Epithelial cell of proximal tubule (primary cell): ENCODE results near the gene NCAPD3. TPM values are rescaled to one million over a fixed set of nuclear protein-coding genes. Genes with fewer than 3 reads are reported as not detected.
A peak's percentile ranks its signal among the peaks of the same experiment; 100 is the strongest.

Experiments used
- DNase-seq: peaks from one replicate; pipeline ENCODE4 v3.0.0-alpha.2; 2011; ENCODE audit warnings: low read depth
- H3K4me3 ChIP-seq: 2 replicates; pipeline ENCODE4 v1.5.1; 2011; ENCODE audit warnings: low read depth, mild to moderate bottlenecking, low read length
- CTCF ChIP-seq: conservative IDR thresholded peaks from 2 replicates; pipeline ENCODE4 v1.5.1; 2012; ENCODE audit warnings: low read depth, mild to moderate bottlenecking, low read length
- total RNA-seq: library from RNA; depleted of rRNA; stranded (reverse); fragments of >200 nt; gene quantifications from 2 replicates; pipeline ENCODE4 v1.2.3, GENCODE V29; 2015

NCAPD3 gene
- total RNA-seq = 16.2 and 27.9 TPM in 2 replicates

GRCh38 chr11:134223836-134224709, at the start of gene NCAPD3, which contains the start of gene VPS26B:
NCAPD3 (minus strand) TSS chr11:134223967; CDS start chr11:134223926, 41 bp downstream.
VPS26B (plus strand) TSS chr11:134224671; CDS start chr11:134225123, 452 bp downstream.
- H3K4me3 ChIP-seq = peak within 1 kb of the TSS; percentile 64
- peak; percentile 61 for DNase-seq
- TF ChIP-seq CTCF = no peak

GRCh38 chr11:134273317-134273712, 49.5 kb upstream of the NCAPD3 start:
- no peak for DNase-seq
- TF ChIP-seq CTCF = no peak
- no peak overlapping the region for H3K4me3 ChIP-seq

- no peak for TF ChIP-seq CTCF
- H3K4me3 ChIP-seq = no peak overlapping the region
- no peak for DNase-seq
These were observed 48.9 kb upstream of the NCAPD3 start for GRCh38 chr11:134272381-134273316.

GRCh38 chr11:134271978-134272377, 48.2 kb upstream of the NCAPD3 start:
- no peak for TF ChIP-seq CTCF
- H3K4me3 ChIP-seq = no peak overlapping the region
- DNase-seq = no peak

GRCh38 chr11:134270250-134270714, 46.5 kb upstream of the NCAPD3 start:
- no peak overlapping the region for H3K4me3 ChIP-seq
- TF ChIP-seq CTCF = peak; percentile 30
- DNase-seq = no peak

GRCh38 chr11:134267966-134268365, 44.2 kb upstream of the NCAPD3 start:
- no peak for TF ChIP-seq CTCF
- no peak overlapping the region for H3K4me3 ChIP-seq
- DNase-seq = no peak
